ENCODE data around the gene INHBA. TPM values are rescaled to one million over a fixed set of nuclear protein-coding genes. Genes with fewer than 3 reads are reported as not detected.

INHBA gene
- total RNA-seq, 1 experiment from 2014 or later = 17.3 TPM

DNA sequence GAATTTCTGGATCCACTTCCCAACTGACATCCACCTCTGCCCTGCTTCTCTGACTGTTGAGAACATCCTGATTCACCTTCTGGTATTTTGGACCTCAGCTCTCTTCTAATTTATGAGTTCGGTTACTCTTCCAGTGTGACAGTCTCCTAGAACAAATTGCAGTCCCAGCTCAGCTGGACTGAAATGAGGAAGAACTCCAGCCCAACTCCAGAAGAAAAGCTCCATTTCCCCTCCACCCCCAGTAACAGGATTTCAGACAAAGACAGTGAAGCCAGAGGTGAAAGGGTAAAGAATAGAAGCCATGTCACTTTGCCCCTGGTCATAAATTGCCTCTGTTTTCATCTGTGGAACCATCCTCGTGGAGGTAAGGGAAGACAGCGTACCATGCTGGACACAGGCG lies 26.2 kb upstream of the INHBA start:
- no peaks in the 10 kb centered on the region for H3F3A ChIP-seq (ENCODE audit: insufficient read depth, low read depth)
- no peaks in the 10 kb centered on the region; the same call in 1 of the 2 replicates for H3K9me3 ChIP-seq (ENCODE audit: insufficient read depth, low read depth)
- no peaks in the 10 kb centered on the region for H3K27me3 ChIP-seq (ENCODE audit: insufficient read depth, low read depth)
- no peaks in the 10 kb centered on the region for H3K79me2 ChIP-seq (ENCODE audit: low read depth)
- no peaks in the 10 kb centered on the region for H3K4me1 ChIP-seq (replicated peaks; ENCODE audit: insufficient read depth)
- POLR2A ChIA-PET (ENCODE audit: unreplicated experiment) = no interaction called here
- CTCF ChIA-PET = no interaction called here
- no peaks in the 10 kb centered on the region for H3K9me2 ChIP-seq (ENCODE audit: insufficient read depth)
- intact Hi-C loops (cut with micrococcal nuclease; ENCODE audit: unreplicated experiment) = no loop called here
- H3K36me3 ChIP-seq (ENCODE audit: low read depth) = no peaks in the 10 kb centered on the region
- no peak overlapping the region for H3K4me2 ChIP-seq
- DNase-seq = no peak
- H3K27ac ChIP-seq = no peak overlapping the region
- H2AFZ ChIP-seq = no peak overlapping the region
- H3K4me3 ChIP-seq = no peak overlapping the region
- H4K20me1 ChIP-seq (ENCODE audit: insufficient read depth) = no peaks in the 10 kb centered on the region
- no TSS peak for BruUV-seq (replicated peaks)
- TF ChIP-seq CTCF (conservative IDR thresholded peaks at IDR 0.05) (no peak), EZH2 (IDR thresholded peaks at IDR 0.05; ENCODE audit: low read depth) (no peak)

DNA sequence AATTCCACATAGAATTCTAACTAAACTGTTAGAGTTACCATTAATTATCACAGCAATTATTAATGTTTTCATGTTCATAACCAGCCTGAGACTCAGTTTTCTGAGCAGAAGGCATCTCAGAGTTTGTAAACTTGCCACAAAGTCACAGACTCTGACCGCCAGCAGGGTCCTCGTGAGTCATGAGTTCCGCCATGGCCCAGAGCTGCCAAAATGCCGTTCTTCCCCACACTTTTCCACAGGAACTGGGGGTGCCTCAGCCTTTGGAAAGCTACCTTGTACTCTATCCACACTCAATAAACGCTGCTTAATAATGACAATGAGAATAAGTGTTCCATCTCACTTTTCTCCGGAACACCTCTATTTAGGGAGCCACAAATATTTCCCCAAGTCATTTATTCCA lies 22.1 kb upstream of the INHBA start:
- ChIA-PET POLR2A (ENCODE audit: unreplicated experiment) (no interaction called here), CTCF (no interaction called here)
- H3K4me1 ChIP-seq (replicated peaks; ENCODE audit: insufficient read depth) = no peaks in the 10 kb centered on the region
- H3K27ac ChIP-seq = no peak overlapping the region
- no peaks in the 10 kb centered on the region for H3F3A ChIP-seq (ENCODE audit: insufficient read depth, low read depth)
- H3K4me2 ChIP-seq = no peak overlapping the region
- BruUV-seq (replicated peaks) = no TSS peak
- no peaks in the 10 kb centered on the region for H3K36me3 ChIP-seq (ENCODE audit: low read depth)
- H3K79me2 ChIP-seq (ENCODE audit: low read depth) = no peaks in the 10 kb centered on the region
- no peaks in the 10 kb centered on the region for H4K20me1 ChIP-seq (ENCODE audit: insufficient read depth)
- TF ChIP-seq EZH2 (IDR thresholded peaks at IDR 0.05; ENCODE audit: low read depth) = no peak
- TF ChIP-seq CTCF (conservative IDR thresholded peaks at IDR 0.05) = no peak
- intact Hi-C loops (cut with micrococcal nuclease; ENCODE audit: unreplicated experiment) = no loop called here
- no peaks in the 10 kb centered on the region for H3K9me2 ChIP-seq (ENCODE audit: insufficient read depth)
- DNase-seq = peak in 1 of 2 experiments; percentile 8
- H3K4me3 ChIP-seq = no peak overlapping the region
- no peak overlapping the region for H2AFZ ChIP-seq
- H3K9me3 ChIP-seq (ENCODE audit: insufficient read depth, low read depth) = no peaks in the 10 kb centered on the region
- no peaks in the 10 kb centered on the region for H3K27me3 ChIP-seq (ENCODE audit: insufficient read depth, low read depth)

DNA sequence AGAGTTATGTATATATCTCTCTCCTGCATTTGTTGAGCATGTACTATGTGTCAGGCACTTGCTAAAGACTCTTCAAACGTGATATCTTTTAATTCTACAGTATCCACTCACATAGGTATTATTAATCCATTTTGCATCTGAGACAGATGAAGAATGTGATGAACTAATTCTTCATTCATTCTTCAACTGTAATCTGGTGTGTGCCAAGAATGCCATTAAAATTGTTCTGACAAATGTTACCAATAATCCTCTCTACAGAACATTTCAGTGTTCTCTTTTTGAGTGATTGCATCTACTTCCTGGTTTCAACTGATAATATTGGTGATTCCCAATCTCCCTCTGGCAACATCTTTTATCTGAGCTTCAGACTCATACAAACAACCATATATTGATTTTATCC lies 18.0 kb upstream of the INHBA start:
- no peak overlapping the region for H3K27ac ChIP-seq
- H3F3A ChIP-seq (ENCODE audit: insufficient read depth, low read depth) = no peaks in the 10 kb centered on the region
- no peaks in the 10 kb centered on the region for H3K36me3 ChIP-seq (ENCODE audit: low read depth)
- no peaks in the 10 kb centered on the region for H3K9me2 ChIP-seq (ENCODE audit: insufficient read depth)
- H3K4me2 ChIP-seq = no peak overlapping the region
- H3K4me3 ChIP-seq = no peak overlapping the region
- no peak overlapping the region; the same call in 1 of the 2 replicates for H2AFZ ChIP-seq
- H3K4me1 ChIP-seq (replicated peaks; ENCODE audit: insufficient read depth) = no peaks in the 10 kb centered on the region
- intact Hi-C loops (cut with micrococcal nuclease; ENCODE audit: unreplicated experiment) = no loop called here
- H3K27me3 ChIP-seq (ENCODE audit: insufficient read depth, low read depth) = no peaks in the 10 kb centered on the region
- ChIA-PET POLR2A (ENCODE audit: unreplicated experiment) (no interaction called here), CTCF (no interaction called here)
- BruUV-seq (replicated peaks) = no TSS peak
- no peak for DNase-seq
- H3K79me2 ChIP-seq (ENCODE audit: low read depth) = no peaks in the 10 kb centered on the region
- H4K20me1 ChIP-seq (ENCODE audit: insufficient read depth) = no peaks in the 10 kb centered on the region
- TF ChIP-seq CTCF (conservative IDR thresholded peaks at IDR 0.05) (no peak), EZH2 (IDR thresholded peaks at IDR 0.05; ENCODE audit: low read depth) (no peak)
- no peaks in the 10 kb centered on the region for H3K9me3 ChIP-seq (ENCODE audit: insufficient read depth, low read depth)

All from PC-9 (cell line).